Lower leg skin (tissue), 3 donors: ENCODE data around the gene MCM5.

ENCODE experiments used
- CTCF ChIP-seq, 3 donors: fragments of 450-650 bp; IDR thresholded peaks; one replicate each; pipeline ENCODE4 v1.5.1; 2016; ENCODE audit warnings: antibody characterized with exemption in 3 of 3, mild to moderate bottlenecking in 3 of 3, moderate library complexity in 2 of 3
- POLR2A ChIP-seq, 2 donors: fragments of 450-650 bp; IDR thresholded peaks; one replicate each; pipeline ENCODE4 v1.6.1; 2016 to 2017; ENCODE audit warnings: antibody characterized with exemption in 2 of 2, mild to moderate bottlenecking in 1 of 2, moderate library complexity in 1 of 2

DNA sequence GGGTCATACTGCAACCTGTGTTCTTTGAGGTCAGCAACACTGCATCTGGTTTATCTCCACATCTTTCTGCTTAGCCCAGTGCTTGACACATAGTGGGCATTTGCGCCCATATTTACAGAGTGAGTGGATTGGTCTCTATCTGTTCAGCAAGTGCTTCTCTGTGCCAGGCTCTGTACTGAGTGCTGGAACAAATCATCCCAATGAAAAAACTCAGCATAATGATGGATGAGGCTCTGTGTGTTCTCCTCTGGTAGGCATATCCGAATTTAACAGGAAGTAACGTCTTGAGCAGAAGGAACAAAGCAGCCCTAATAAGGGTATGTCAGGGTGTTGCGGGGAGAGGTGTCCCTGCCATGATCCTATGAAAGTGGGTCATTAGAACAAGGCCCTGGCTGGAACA is 46.0 kb downstream of the MCM5 start:
- no peak for TF ChIP-seq CTCF (IDR thresholded peaks at IDR 0.05)
- no peak for TF ChIP-seq POLR2A (IDR thresholded peaks at IDR 0.05)
